ENCODE measurements around the gene ATRN.

DNA sequence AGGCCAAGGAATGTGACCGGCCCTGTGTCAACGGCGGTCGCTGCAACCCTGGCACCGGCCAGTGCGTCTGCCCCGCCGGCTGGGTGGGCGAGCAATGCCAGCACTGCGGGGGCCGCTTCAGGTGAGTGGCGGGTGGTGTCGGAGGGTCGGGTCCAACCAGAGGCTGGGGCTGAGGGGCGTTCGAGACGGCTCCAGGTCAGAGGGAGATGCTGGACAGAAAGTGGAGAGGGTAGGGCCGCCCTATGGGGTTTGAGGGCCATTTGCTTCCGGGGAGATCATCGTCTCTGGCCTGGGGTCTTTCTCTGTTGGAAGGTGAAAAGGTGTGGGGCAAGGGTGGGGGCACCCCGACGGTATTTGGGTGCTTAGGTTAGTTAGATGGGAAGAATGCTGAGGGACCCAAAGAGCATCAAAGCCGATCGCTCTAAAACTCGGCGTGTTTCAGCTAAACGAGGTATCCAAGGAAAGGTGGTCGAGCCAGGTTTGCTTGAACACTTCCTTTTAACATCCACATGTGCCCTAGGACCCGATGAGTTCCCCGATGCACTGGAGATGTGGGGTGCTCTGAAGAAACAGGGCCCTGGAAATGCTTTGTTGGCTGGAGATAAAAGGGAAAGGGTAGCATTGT lies 691 bp downstream of the ATRN start:
- TF ChIP-seq, protein P1, sequence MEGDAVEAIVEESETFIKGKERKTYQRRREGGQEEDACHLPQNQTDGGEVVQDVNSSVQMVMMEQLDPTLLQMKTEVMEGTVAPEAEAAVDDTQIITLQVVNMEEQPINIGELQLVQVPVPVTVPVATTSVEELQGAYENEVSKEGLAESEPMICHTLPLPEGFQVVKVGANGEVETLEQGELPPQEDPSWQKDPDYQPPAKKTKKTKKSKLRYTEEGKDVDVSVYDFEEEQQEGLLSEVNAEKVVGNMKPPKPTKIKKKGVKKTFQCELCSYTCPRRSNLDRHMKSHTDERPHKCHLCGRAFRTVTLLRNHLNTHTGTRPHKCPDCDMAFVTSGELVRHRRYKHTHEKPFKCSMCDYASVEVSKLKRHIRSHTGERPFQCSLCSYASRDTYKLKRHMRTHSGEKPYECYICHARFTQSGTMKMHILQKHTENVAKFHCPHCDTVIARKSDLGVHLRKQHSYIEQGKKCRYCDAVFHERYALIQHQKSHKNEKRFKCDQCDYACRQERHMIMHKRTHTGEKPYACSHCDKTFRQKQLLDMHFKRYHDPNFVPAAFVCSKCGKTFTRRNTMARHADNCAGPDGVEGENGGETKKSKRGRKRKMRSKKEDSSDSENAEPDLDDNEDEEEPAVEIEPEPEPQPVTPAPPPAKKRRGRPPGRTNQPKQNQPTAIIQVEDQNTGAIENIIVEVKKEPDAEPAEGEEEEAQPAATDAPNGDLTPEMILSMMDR (IDR thresholded peaks at IDR 0.05; ENCODE audit: poor library complexity, severe bottlenecking), result no peak
- TF ChIP-seq EZH2 (IDR thresholded peaks at IDR 0.05; ENCODE audit: borderline replicate concordance, insufficient read depth, low read length, poor library complexity, severe bottlenecking) (no peak), POLR2AphosphoS5 (IDR thresholded peaks at IDR 0.05) (no peak), EP300 (conservative IDR thresholded peaks at IDR 0.05; ENCODE audit: poor library complexity, severe bottlenecking) (no peak)
- TF ChIP-seq, protein P2, sequence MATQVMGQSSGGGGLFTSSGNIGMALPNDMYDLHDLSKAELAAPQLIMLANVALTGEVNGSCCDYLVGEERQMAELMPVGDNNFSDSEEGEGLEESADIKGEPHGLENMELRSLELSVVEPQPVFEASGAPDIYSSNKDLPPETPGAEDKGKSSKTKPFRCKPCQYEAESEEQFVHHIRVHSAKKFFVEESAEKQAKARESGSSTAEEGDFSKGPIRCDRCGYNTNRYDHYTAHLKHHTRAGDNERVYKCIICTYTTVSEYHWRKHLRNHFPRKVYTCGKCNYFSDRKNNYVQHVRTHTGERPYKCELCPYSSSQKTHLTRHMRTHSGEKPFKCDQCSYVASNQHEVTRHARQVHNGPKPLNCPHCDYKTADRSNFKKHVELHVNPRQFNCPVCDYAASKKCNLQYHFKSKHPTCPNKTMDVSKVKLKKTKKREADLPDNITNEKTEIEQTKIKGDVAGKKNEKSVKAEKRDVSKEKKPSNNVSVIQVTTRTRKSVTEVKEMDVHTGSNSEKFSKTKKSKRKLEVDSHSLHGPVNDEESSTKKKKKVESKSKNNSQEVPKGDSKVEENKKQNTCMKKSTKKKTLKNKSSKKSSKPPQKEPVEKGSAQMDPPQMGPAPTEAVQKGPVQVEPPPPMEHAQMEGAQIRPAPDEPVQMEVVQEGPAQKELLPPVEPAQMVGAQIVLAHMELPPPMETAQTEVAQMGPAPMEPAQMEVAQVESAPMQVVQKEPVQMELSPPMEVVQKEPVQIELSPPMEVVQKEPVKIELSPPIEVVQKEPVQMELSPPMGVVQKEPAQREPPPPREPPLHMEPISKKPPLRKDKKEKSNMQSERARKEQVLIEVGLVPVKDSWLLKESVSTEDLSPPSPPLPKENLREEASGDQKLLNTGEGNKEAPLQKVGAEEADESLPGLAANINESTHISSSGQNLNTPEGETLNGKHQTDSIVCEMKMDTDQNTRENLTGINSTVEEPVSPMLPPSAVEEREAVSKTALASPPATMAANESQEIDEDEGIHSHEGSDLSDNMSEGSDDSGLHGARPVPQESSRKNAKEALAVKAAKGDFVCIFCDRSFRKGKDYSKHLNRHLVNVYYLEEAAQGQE (IDR thresholded peaks at IDR 0.05; ENCODE audit: borderline replicate concordance), result no peak
